Esophagus muscularis mucosa (tissue), 4 donors: ENCODE data around the gene INTS3. TPM values are rescaled to one million over a fixed set of nuclear protein-coding genes. Genes with fewer than 3 reads are reported as not detected.
A peak's percentile ranks its signal among the peaks of the same experiment; 100 is the strongest.

Experiments used
- DNase-seq: peaks from one replicate; pipeline ENCODE4 v3.0.0-alpha.2; 2017; ENCODE audit errors: extremely low spot score
- H3K27ac ChIP-seq, 4 donors: fragments of 200-600 bp; sonication (generic); replicated peaks in 1 of 4; 1 replicate in 3 of 4; 2 replicates in 1 of 4; pipeline ENCODE4 v1.5.1; 2016 to 2019; ENCODE audit warnings: mild to moderate bottlenecking in 1 of 4
- H3K27me3 ChIP-seq, 4 donors: fragments of 200-600 bp; sonication (generic); one replicate each; pipeline versions ENCODE4 v1.5.1 to v1.6.0; 2016 to 2019
- H3K36me3 ChIP-seq, 4 donors: fragments of 200-600 bp; sonication (generic); one replicate each; pipeline ENCODE4 v1.5.1; 2016 to 2019
- H3K4me1 ChIP-seq, 4 donors: fragments of 200-600 bp; sonication (generic); one replicate each; pipeline ENCODE4 v1.5.1; 2016 to 2019
- H3K4me3 ChIP-seq, 4 donors: fragments of 200-600 bp; sonication (generic); 1 replicate in 2 of 4; 2 replicates in 2 of 4; pipeline ENCODE4 v1.5.1; 2016 to 2019; ENCODE audit warnings: mild to moderate bottlenecking in 4 of 4, moderate library complexity in 1 of 4
- H3K9me3 ChIP-seq, 4 donors: fragments of 200-600 bp; sonication (generic); 1 replicate in 3 of 4; 2 replicates in 1 of 4; pipeline ENCODE4 v1.5.1; 2016 to 2019
- CTCF ChIP-seq, 3 experiments: fragments of 200-600 bp in 2 of 3; fragments of 450-650 bp in 1 of 3; sonication (generic) in 2 of 3; IDR thresholded peaks; one replicate each; pipeline ENCODE4 v1.5.1; 2017 to 2019; ENCODE audit warnings: antibody characterized with exemption in 3 of 3, mild to moderate bottlenecking in 2 of 3, moderate library complexity in 1 of 3
- EP300 ChIP-seq: sonication (generic); formaldehyde crosslinking; IDR thresholded peaks from one replicate; pipeline ENCODE4 v1.6.1; 2017; ENCODE audit warnings: antibody characterized with exemption
- POLR2A ChIP-seq: fragments of 450-650 bp; IDR thresholded peaks from one replicate; pipeline ENCODE4 v1.6.1; 2017; ENCODE audit warnings: antibody characterized with exemption, moderate library complexity, mild to moderate bottlenecking, low read depth
- POLR2AphosphoS5 ChIP-seq, 2 donors: sonication (generic); formaldehyde crosslinking; IDR thresholded peaks; one replicate each; pipeline ENCODE4 v1.6.1; 2017; ENCODE audit warnings: antibody characterized with exemption in 2 of 2
- WGBS: methylation state at CpG from one replicate; pipeline ENCODE4 v1.1.5; 2018; 5-methylcytosine and 5-hydroxymethylcytosine counted together
- intact Hi-C: fragments of 100-400 bp; cut with DNase I; formaldehyde crosslinking; loops from one replicate; pipeline ENCODE4 v1.15.1; 2023
- total RNA-seq, 4 donors: library from RNA; depleted of rRNA; stranded (reverse); fragments of >200 nt; gene quantifications; one replicate each; pipeline versions ENCODE4 v1.1.0 to v1.2.1, GENCODE V29; 2016

Gene INTS3
- 10 to 100 TPM; 32.3 to 45.5 (median 38.9) TPM for total RNA-seq

DNA sequence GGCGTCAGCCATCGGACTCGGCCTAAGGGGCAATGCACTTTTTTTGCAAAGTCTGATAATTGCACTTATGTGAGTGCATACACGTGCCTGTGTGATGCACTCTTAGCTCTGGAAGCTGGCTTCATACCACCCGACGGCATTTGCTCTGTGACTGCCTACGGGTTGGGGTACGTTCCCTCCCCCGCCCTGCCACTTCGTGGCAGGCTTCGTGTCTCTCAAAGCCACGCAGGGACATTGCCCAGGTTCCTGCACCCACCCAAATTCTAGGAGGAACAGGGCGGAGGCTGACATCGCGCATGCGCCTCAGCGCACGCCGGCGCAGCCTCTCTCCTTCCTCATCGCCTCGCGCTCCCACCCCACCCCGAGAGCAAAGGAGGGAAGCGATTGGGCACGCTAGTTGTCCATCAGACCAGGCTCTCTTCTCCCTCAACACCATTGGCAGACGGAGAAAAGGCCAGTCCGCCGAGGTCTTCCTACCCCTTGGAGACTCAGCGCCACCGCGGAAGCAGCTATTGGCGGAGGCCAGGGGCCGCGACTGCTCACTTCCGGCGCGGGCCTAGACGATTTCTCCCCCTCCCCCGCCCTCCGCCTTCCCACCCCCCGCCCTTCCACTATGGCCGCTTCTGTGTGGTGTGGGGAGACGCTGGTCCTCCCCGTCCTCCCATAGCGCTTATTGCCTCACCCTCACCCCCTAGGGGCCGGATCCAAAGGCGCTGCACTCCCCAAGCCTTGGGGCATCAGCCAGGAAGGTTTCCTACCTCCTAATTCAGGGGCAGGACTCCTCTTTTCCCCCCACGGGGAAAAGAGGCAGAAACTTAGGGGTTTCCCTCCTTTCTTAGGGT lies at the start of gene INTS3:
Gene INTS3 (plus strand): TSS at position 588 of the 842 bp plus-strand sequence. CDS start 585 bp downstream, outside the sequence.
- no peak for TF ChIP-seq CTCF (IDR thresholded peaks at IDR 0.05)
- peak; percentile 34 for TF ChIP-seq POLR2A
- no peak for TF ChIP-seq EP300
- peak; percentile 85 to 88 for TF ChIP-seq POLR2AphosphoS5 (IDR thresholded peaks at IDR 0.05)
- Histone ChIP-seq H3K4me1 (peaks cover 25 to 41% (median 38%) of the 10 kb centered on the region in 4 donors), H3K4me3 (peak within 1 kb of the TSS; percentile 73 to 93 (median 88)), H3K9me3 (no peaks in the 10 kb centered on the region), H3K27me3 (no peaks in the 10 kb centered on the region), H3K36me3 (peaks cover 0 to 3% (median 0%) of the 10 kb centered on the region in 4 donors), H3K27ac (peak within 1 kb of the TSS; percentile 98 to 99 (median 98))
- intact Hi-C loops, result no loop called here
- WGBS, result under 1% methylated on average over 28 of the region's 49 CpGs
- peak; percentile 100 for DNase-seq

DNA sequence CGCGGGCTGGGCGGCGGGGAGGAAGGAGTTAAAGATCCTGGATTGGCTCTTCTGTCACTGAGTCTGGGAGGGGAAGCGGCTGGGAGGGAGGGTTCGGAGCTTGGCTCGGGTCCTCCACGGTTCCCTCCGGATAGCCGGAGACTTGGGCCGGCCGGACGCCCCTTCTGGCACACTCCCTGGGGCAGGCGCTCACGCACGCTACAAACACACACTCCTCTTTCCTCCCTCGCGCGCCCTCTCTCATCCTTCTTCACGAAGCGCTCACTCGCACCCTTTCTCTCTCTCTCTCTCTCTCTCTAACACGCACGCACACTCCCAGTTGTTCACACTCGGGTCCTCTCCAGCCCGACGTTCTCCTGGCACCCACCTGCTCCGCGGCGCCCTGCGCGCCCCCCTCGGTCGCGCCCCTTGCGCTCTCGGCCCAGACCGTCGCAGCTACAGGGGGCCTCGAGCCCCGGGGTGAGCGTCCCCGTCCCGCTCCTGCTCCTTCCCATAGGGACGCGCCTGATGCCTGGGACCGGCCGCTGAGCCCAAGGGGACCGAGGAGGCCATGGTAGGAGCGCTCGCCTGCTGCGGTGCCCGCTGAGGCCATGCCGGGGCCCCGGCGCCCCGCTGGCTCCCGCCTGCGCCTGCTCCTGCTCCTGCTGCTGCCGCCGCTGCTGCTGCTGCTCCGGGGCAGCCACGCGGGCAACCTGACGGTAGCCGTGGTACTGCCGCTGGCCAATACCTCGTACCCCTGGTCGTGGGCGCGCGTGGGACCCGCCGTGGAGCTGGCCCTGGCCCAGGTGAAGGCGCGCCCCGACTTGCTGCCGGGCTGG lies 49.1 kb upstream of the INTS3 start, which contains the start of gene NPR1:
Gene NPR1 (plus strand): TSS at position 170 of the 818 bp plus-strand sequence. CDS start 421 bp downstream, at position 591.
- no peaks in the 10 kb centered on the region for H3K9me3 ChIP-seq
- intact Hi-C loops, result loop anchor here (2.0 to 5.0 kb wide), 2 partner anchors 70 to 309 kb away; partner anchors contain the start of gene RAB13
- H3K27ac ChIP-seq, result peak within 1 kb of the TSS; percentile 68 to 79 (median 72)
- H3K4me1 ChIP-seq, result peaks cover 21 to 38% (median 35%) of the 10 kb centered on the region in 4 donors
- H3K27me3 ChIP-seq, result peaks cover 0 to 29% (median 5%) of the 10 kb centered on the region in 4 donors
- TF ChIP-seq POLR2AphosphoS5 (IDR thresholded peaks at IDR 0.05), result peak; percentile 22 to 70
- no peak for TF ChIP-seq CTCF (IDR thresholded peaks at IDR 0.05)
- DNase-seq, result no peak
- H3K36me3 ChIP-seq, result peaks cover 0 to 25% (median 9%) of the 10 kb centered on the region in 4 donors
- WGBS, result under 1% methylated on average over 32 of the region's 78 CpGs
- peak within 1 kb of the TSS; percentile 58 to 78 (median 62) for H3K4me3 ChIP-seq

- 14% methylated on average over 20 of the region's 73 CpGs for WGBS
- peaks cover 0 to 28% (median 9%) of the 10 kb centered on the region in 4 donors for H3K36me3 ChIP-seq
- peaks cover 0 to 29% (median 5%) of the 10 kb centered on the region in 4 donors for H3K27me3 ChIP-seq
- DNase-seq, result no peak
- H3K4me3 ChIP-seq, result peak overlapping the region; percentile 58 to 78 (median 62)
- peaks cover 21 to 40% (median 35%) of the 10 kb centered on the region in 4 donors for H3K4me1 ChIP-seq
- TF ChIP-seq POLR2A (no peak), CTCF (IDR thresholded peaks at IDR 0.05) (peak; percentile 6 to 29 (median 7))
- peak overlapping the region; percentile 68 to 79 (median 72) for H3K27ac ChIP-seq
- intact Hi-C loops, result loop anchor here (2.0 to 5.0 kb wide), 2 partner anchors 69 to 308 kb away; partner anchors contain the start of gene RAB13
- H3K9me3 ChIP-seq, result no peaks in the 10 kb centered on the region
These were observed 48.3 kb upstream of the INTS3 start for GRCh38 chr1:153679337-153680119.

- no peaks in the 10 kb centered on the region for H3K9me3 ChIP-seq
- peaks cover 0 to 29% (median 5%) of the 10 kb centered on the region in 4 donors for H3K27me3 ChIP-seq
- peak overlapping the region; percentile 68 to 79 (median 72) for H3K27ac ChIP-seq
- peaks cover 0 to 34% (median 12%) of the 10 kb centered on the region in 4 donors for H3K36me3 ChIP-seq
- WGBS, result 40% methylated on average over 10 of the region's 10 CpGs
- peak overlapping the region; percentile 58 to 78 (median 62) for H3K4me3 ChIP-seq
- DNase-seq, result no peak
- peaks cover 21 to 40% (median 35%) of the 10 kb centered on the region in 4 donors for H3K4me1 ChIP-seq
- no peak for TF ChIP-seq CTCF (IDR thresholded peaks at IDR 0.05)
- no peak for TF ChIP-seq POLR2AphosphoS5 (IDR thresholded peaks at IDR 0.05)
- no peak for TF ChIP-seq EP300
- TF ChIP-seq POLR2A, result no peak
- intact Hi-C loops, result no loop called here
These were observed 47.8 kb upstream of the INTS3 start for GRCh38 chr1:153680120-153680403.
